GM13976 (cell line): ENCODE results near the gene GRK3.
"Not testable (repeated sequence)": the region's sequence is repeated elsewhere in the genome, so short reads cannot be mapped to it uniquely, and the experiment has no call there.

Experiments
- DNase-seq: peaks from one replicate; pipeline ENCODE4 v3.0.0; 2012; ENCODE audit warnings: low spot score
- CTCF ChIP-seq: IDR thresholded peaks from 2 replicates; pipeline ENCODE4 v1.5.1; 2012; ENCODE audit warnings: borderline replicate concordance, mild to moderate bottlenecking; ENCODE audit not compliant: insufficient read depth; ENCODE audit errors: extremely low read depth, missing control alignments, control extremely low read depth
- in situ Hi-C: fragments of 300-500 bp; cut with MboI; formaldehyde crosslinking; loops from one replicate; pipeline ENCODE4 v1.12.0; 2022; ENCODE audit warnings: low sequenced_read_pairs, mixed read lengths, inconsistent platforms; ENCODE audit not compliant: unreplicated experiment

The GRK3 gene

GRCh38 chr22:25554238-25554671 is 10.2 kb upstream of the GRK3 start:
- in situ Hi-C loops, result no loop called here
- TF ChIP-seq CTCF, result no peak
- no peak for DNase-seq

GRCh38 chr22:25554689-25555088 is 9.8 kb upstream of the GRK3 start:
- DNase-seq, result no peak
- no peak for TF ChIP-seq CTCF
- in situ Hi-C loops, result no loop called here

GRCh38 chr22:25555586-25555985 is 8.9 kb upstream of the GRK3 start:
- no peak for TF ChIP-seq CTCF
- in situ Hi-C loops, result no loop called here
- DNase-seq, result no peak

- in situ Hi-C loops, result no loop called here
- TF ChIP-seq CTCF, result no peak
- DNase-seq, result no peak
Observed at GRCh38 chr22:25557218-25557617, 7.3 kb upstream of the GRK3 start.

GRCh38 chr22:25558341-25558740 is 6.1 kb upstream of the GRK3 start:
- TF ChIP-seq CTCF, result no peak
- no peak for DNase-seq
- in situ Hi-C loops, result no loop called here

- DNase-seq, in situ Hi-C loops: not testable (repeated sequence)
Observed at GRCh38 chr22:25559910-25560309, 4.6 kb upstream of the GRK3 start.

GRCh38 chr22:25561182-25561581 is 3.3 kb upstream of the GRK3 start:
- in situ Hi-C loops, DNase-seq: not testable (repeated sequence)

- in situ Hi-C loops, DNase-seq: not testable (repeated sequence)
Observed at GRCh38 chr22:25561927-25562326, 2.5 kb upstream of the GRK3 start.

- DNase-seq, in situ Hi-C loops: not testable (repeated sequence)
Observed at GRCh38 chr22:25562966-25563760, 1.3 kb upstream of the GRK3 start.
